Upper lobe of right lung (tissue), 1 donor: Measurements from ENCODE around the gene TBX19. TPM values are rescaled to one million over a fixed set of nuclear protein-coding genes. Genes with fewer than 3 reads are reported as not detected.
A peak's percentile ranks its signal among the peaks of the same experiment; 100 is the strongest.

ENCODE experiments used
- ATAC-seq: fragments of 200-7000 bp; cut with Tn5 transposase; one replicate; pipeline ENCODE4 v1.9.1; 2020; ENCODE audit warnings: mild to moderate bottlenecking, moderate library complexity
- DNase-seq: peaks from one replicate; pipeline ENCODE4 v3.0.0-alpha.2; 2020
- H3K27ac ChIP-seq: fragments of 200-600 bp; one replicate; pipeline ENCODE4 v1.8.0; 2022
- H3K27me3 ChIP-seq: fragments of 200-600 bp; one replicate; pipeline ENCODE4 v1.8.0; 2022; ENCODE audit warnings: mild to moderate bottlenecking
- H3K36me3 ChIP-seq: fragments of 200-600 bp; one replicate; pipeline ENCODE4 v1.8.0; 2022
- H3K4me1 ChIP-seq: fragments of 200-600 bp; one replicate; pipeline ENCODE4 v1.8.0; 2022
- H3K4me3 ChIP-seq: fragments of 200-600 bp; one replicate; pipeline ENCODE4 v1.8.0; 2022; ENCODE audit warnings: mild to moderate bottlenecking
- H3K9me3 ChIP-seq: fragments of 200-600 bp; one replicate; pipeline ENCODE4 v1.8.0; 2022
- CTCF ChIP-seq: fragments of 200-600 bp; IDR thresholded peaks from one replicate; pipeline ENCODE4 v1.8.0; 2022; ENCODE audit warnings: antibody characterized with exemption
- intact Hi-C: fragments of 100-400 bp; cut with DNase I; formaldehyde crosslinking; loops from one replicate; pipeline ENCODE4 v1.11.0; 2022
- total RNA-seq: library from RNA; stranded (reverse); fragmentation: NEBNext Ultra II Directional; extraction: Animal tissue kit (Norgen Biotek cat#: 25700); gene quantifications from one replicate; pipeline ENCODE4 v1.2.1, GENCODE V29; 2021
- donor health status: DM: no; HTN: yes; CAD: no; lungs with severe emphysema.

Gene TBX19
- total RNA-seq, 1 donor from 2014 or later, result 3.5 TPM

- H3K4me3 ChIP-seq, result no peak overlapping the region
- H3K27ac ChIP-seq, result no peak overlapping the region
- ATAC-seq (no peak), DNase-seq (no peak)
- H3K9me3 ChIP-seq, result no peaks in the 10 kb centered on the region
- no peak for TF ChIP-seq CTCF
- no peaks in the 10 kb centered on the region for H3K27me3 ChIP-seq
- H3K4me1 ChIP-seq, result no peaks in the 10 kb centered on the region
- H3K36me3 ChIP-seq, result no peaks in the 10 kb centered on the region
- intact Hi-C loops, result no loop called here
These were observed 35.5 kb downstream of the TBX19 start for GRCh38 chr1:168316142-168316541.

- TF ChIP-seq CTCF, result no peak
- no peaks in the 10 kb centered on the region for H3K36me3 ChIP-seq
- DNase-seq (no peak), ATAC-seq (no peak)
- no peaks in the 10 kb centered on the region for H3K9me3 ChIP-seq
- H3K27ac ChIP-seq, result no peak overlapping the region
- no peaks in the 10 kb centered on the region for H3K4me1 ChIP-seq
- no peaks in the 10 kb centered on the region for H3K27me3 ChIP-seq
- no peak overlapping the region for H3K4me3 ChIP-seq
- intact Hi-C loops, result no loop called here
These were observed 36.6 kb downstream of the TBX19 start for GRCh38 chr1:168317309-168317708.

- Histone ChIP-seq H3K4me3 (no peak overlapping the region), H3K27me3 (no peaks in the 10 kb centered on the region)
- intact Hi-C loops, result no loop called here
These were observed 39.0 kb downstream of the TBX19 start for GRCh38 chr1:168319691-168320090.

GRCh38 chr1:168320149-168320548 is 39.5 kb downstream of the TBX19 start:
- Histone ChIP-seq H3K27me3 (no peaks in the 10 kb centered on the region), H3K4me1 (no peaks in the 10 kb centered on the region), H3K27ac (no peak overlapping the region), H3K4me3 (no peak overlapping the region), H3K36me3 (no peaks in the 10 kb centered on the region), H3K9me3 (no peaks in the 10 kb centered on the region)
- no peak for DNase-seq
- no peak for ATAC-seq
- intact Hi-C loops, result no loop called here
- no peak for TF ChIP-seq CTCF

More at GRCh38 chr1:168319691-168320090, 39.0 kb downstream of the TBX19 start:
- DNase-seq (no peak), ATAC-seq (no peak)
- Histone ChIP-seq H3K27ac (no peak overlapping the region), H3K36me3 (no peaks in the 10 kb centered on the region), H3K4me1 (no peaks in the 10 kb centered on the region), H3K9me3 (no peaks in the 10 kb centered on the region)
- no peak for TF ChIP-seq CTCF

- H3K27ac ChIP-seq, result peak overlapping the region; percentile 37
- DNase-seq (no peak), ATAC-seq (peak; percentile 56)
- TF ChIP-seq CTCF, result no peak
- no peaks in the 10 kb centered on the region for H3K27me3 ChIP-seq
- H3K4me1 ChIP-seq, result no peaks in the 10 kb centered on the region
- no peaks in the 10 kb centered on the region for H3K36me3 ChIP-seq
- intact Hi-C loops, result no loop called here
- H3K9me3 ChIP-seq, result no peaks in the 10 kb centered on the region
- no peak overlapping the region for H3K4me3 ChIP-seq
These were observed 40.2 kb downstream of the TBX19 start for GRCh38 chr1:168320800-168321450.

- intact Hi-C loops, result no loop called here
- Histone ChIP-seq H3K4me1 (no peaks in the 10 kb centered on the region), H3K27ac (no peak overlapping the region), H3K9me3 (no peaks in the 10 kb centered on the region), H3K4me3 (no peak overlapping the region), H3K27me3 (no peaks in the 10 kb centered on the region), H3K36me3 (no peaks in the 10 kb centered on the region)
- ATAC-seq (no peak), DNase-seq (no peak)
- TF ChIP-seq CTCF, result peak; percentile 15
These were observed 41.3 kb downstream of the TBX19 start for GRCh38 chr1:168321945-168322344.
